Prostate gland (tissue), 2 donors: ENCODE results near the gene SSBP3. TPM values are rescaled to one million over a fixed set of nuclear protein-coding genes. Genes with fewer than 3 reads are reported as not detected.

Experiments
- DNase-seq: peaks from one replicate; pipeline ENCODE4 v3.0.0-alpha.2; 2019; ENCODE audit warnings: low spot score
- H3K27ac ChIP-seq, 2 donors: fragments of 200-600 bp; sonication (generic); 2 replicates each; pipeline ENCODE4 v1.5.1; 2017 to 2019
- H3K27me3 ChIP-seq: fragments of 200-600 bp; sonication (generic); replicated peaks from 2 replicates; pipeline ENCODE4 v1.5.1; 2019; ENCODE audit not compliant: insufficient read depth
- H3K36me3 ChIP-seq, 2 donors: fragments of 200-600 bp; sonication (generic); 1 replicate in 1 of 2; 2 replicates in 1 of 2; pipeline versions ENCODE4 v1.5.1 to v1.8.1; 2017 to 2019
- H3K4me1 ChIP-seq: fragments of 200-600 bp; sonication (generic); replicated peaks from 2 replicates; pipeline ENCODE4 v1.5.1; 2019
- H3K4me3 ChIP-seq, 2 donors: fragments of 200-600 bp; sonication (generic); 2 replicates each; pipeline ENCODE4 v1.5.1; 2017 to 2019
- H3K9me3 ChIP-seq: fragments of 200-600 bp; sonication (generic); 2 replicates; pipeline ENCODE4 v1.5.1; 2017
- CTCF ChIP-seq, 4 experiments: fragments of 200-600 bp in 2 of 4; fragments of 450-650 bp in 2 of 4; sonication (generic) in 2 of 4; IDR thresholded peaks; 1 replicate in 3 of 4; 2 replicates in 1 of 4; pipeline ENCODE4 v1.5.1; 2016 to 2019; ENCODE audit warnings: antibody characterized with exemption in 4 of 4, mild to moderate bottlenecking in 2 of 4, moderate library complexity in 2 of 4
- POLR2A ChIP-seq: fragments of 450-650 bp; IDR thresholded peaks from one replicate; pipeline ENCODE4 v1.6.1; 2016; ENCODE audit warnings: antibody characterized with exemption, mild to moderate bottlenecking
- POLR2AphosphoS5 ChIP-seq: sonication (generic); formaldehyde crosslinking; IDR thresholded peaks from one replicate; pipeline ENCODE4 v1.6.1; 2017; ENCODE audit warnings: antibody characterized with exemption
- WGBS: methylation state at CpG from one replicate; pipeline ENCODE4 v1.1.5; 2018; 5-methylcytosine and 5-hydroxymethylcytosine counted together
- intact Hi-C: fragments of 100-400 bp; cut with DNase I; formaldehyde crosslinking; loops from one replicate; pipeline ENCODE4 v1.14.2; 2022
- total RNA-seq, 2 donors: library from RNA; depleted of rRNA; stranded (reverse); fragments of >200 nt; gene quantifications; one replicate each; pipeline ENCODE4 v1.1.0, GENCODE V29; 2016

Gene SSBP3
- total RNA-seq, 2 donors from 2014 or later: 45.0 to 94.4 TPM

- TF ChIP-seq POLR2A (no peak), CTCF (IDR thresholded peaks at IDR 0.05) (no peak), POLR2AphosphoS5 (no peak)
These were observed 104.7 kb downstream of the SSBP3 start for GRCh38 chr1:54301497-54301896.

GRCh38 chr1:54300401-54300800, 105.8 kb downstream of the SSBP3 start:
- H3K4me1 ChIP-seq: peaks cover 21% of the 10 kb centered on the region
- no peaks in the 10 kb centered on the region for H3K36me3 ChIP-seq
- H3K9me3 ChIP-seq: no peaks in the 10 kb centered on the region
- H3K27ac ChIP-seq: no peak overlapping the region
- H3K27me3 ChIP-seq: no peaks in the 10 kb centered on the region
- H3K4me3 ChIP-seq: no peak overlapping the region
- TF ChIP-seq CTCF (IDR thresholded peaks at IDR 0.05): no peak
- TF ChIP-seq POLR2AphosphoS5: no peak
- no peak for TF ChIP-seq POLR2A
- intact Hi-C loops: no loop called here
- no peak for DNase-seq
- 64% methylated on average over 7 of the region's 7 CpGs for WGBS

More at GRCh38 chr1:54301497-54301896, 104.7 kb downstream of the SSBP3 start:
- intact Hi-C loops: no loop called here
- H3K36me3 ChIP-seq: no peaks in the 10 kb centered on the region
- WGBS: 84% methylated on average over 10 of the region's 10 CpGs
- no peak for DNase-seq
- no peak overlapping the region for H3K27ac ChIP-seq
- no peaks in the 10 kb centered on the region for H3K9me3 ChIP-seq
- H3K4me1 ChIP-seq: peaks cover 21% of the 10 kb centered on the region
- H3K27me3 ChIP-seq: no peaks in the 10 kb centered on the region
- H3K4me3 ChIP-seq: no peak overlapping the region

GRCh38 chr1:54299037-54299436, 107.2 kb downstream of the SSBP3 start:
- TF ChIP-seq POLR2A (no peak), POLR2AphosphoS5 (no peak), CTCF (IDR thresholded peaks at IDR 0.05) (no peak)
- no peak overlapping the region for H3K4me3 ChIP-seq
- peaks cover 21% of the 10 kb centered on the region for H3K4me1 ChIP-seq
- DNase-seq: peak; percentile 69
- 19% methylated on average over 5 of the region's 7 CpGs for WGBS
- no peaks in the 10 kb centered on the region for H3K27me3 ChIP-seq
- intact Hi-C loops: no loop called here
- H3K9me3 ChIP-seq: no peaks in the 10 kb centered on the region
- peak overlapping the region in 1 of 2 donors; percentile 58 for H3K27ac ChIP-seq
- H3K36me3 ChIP-seq: no peaks in the 10 kb centered on the region

GRCh38 chr1:54298284-54299033, 107.7 kb downstream of the SSBP3 start:
- H3K9me3 ChIP-seq: no peaks in the 10 kb centered on the region
- WGBS: 37% methylated on average over 20 of the region's 20 CpGs
- peak overlapping the region; percentile 48 to 58 for H3K27ac ChIP-seq
- intact Hi-C loops: no loop called here
- DNase-seq: no peak
- no peak overlapping the region for H3K4me3 ChIP-seq
- TF ChIP-seq POLR2AphosphoS5 (no peak), POLR2A (no peak), CTCF (IDR thresholded peaks at IDR 0.05) (no peak)
- peaks cover 21% of the 10 kb centered on the region for H3K4me1 ChIP-seq
- no peaks in the 10 kb centered on the region for H3K27me3 ChIP-seq
- H3K36me3 ChIP-seq: no peaks in the 10 kb centered on the region
